Esophagus muscularis mucosa (tissue), 4 donors: ENCODE results near the gene SLC16A4. TPM values are rescaled to one million over a fixed set of nuclear protein-coding genes. Genes with fewer than 3 reads are reported as not detected.
A peak's percentile ranks its signal among the peaks of the same experiment; 100 is the strongest.

ENCODE experiments used
- DNase-seq: peaks from one replicate; pipeline ENCODE4 v3.0.0-alpha.2; 2017; ENCODE audit errors: extremely low spot score
- H3K27ac ChIP-seq, 4 donors: fragments of 200-600 bp; sonication (generic); replicated peaks in 1 of 4; 1 replicate in 3 of 4; 2 replicates in 1 of 4; pipeline ENCODE4 v1.5.1; 2016 to 2019; ENCODE audit warnings: mild to moderate bottlenecking in 1 of 4
- H3K27me3 ChIP-seq, 4 donors: fragments of 200-600 bp; sonication (generic); one replicate each; pipeline versions ENCODE4 v1.5.1 to v1.6.0; 2016 to 2019
- H3K36me3 ChIP-seq, 4 donors: fragments of 200-600 bp; sonication (generic); one replicate each; pipeline ENCODE4 v1.5.1; 2016 to 2019
- H3K4me1 ChIP-seq, 4 donors: fragments of 200-600 bp; sonication (generic); one replicate each; pipeline ENCODE4 v1.5.1; 2016 to 2019
- H3K4me3 ChIP-seq, 4 donors: fragments of 200-600 bp; sonication (generic); 1 replicate in 2 of 4; 2 replicates in 2 of 4; pipeline ENCODE4 v1.5.1; 2016 to 2019; ENCODE audit warnings: mild to moderate bottlenecking in 4 of 4, moderate library complexity in 1 of 4
- H3K9me3 ChIP-seq, 4 donors: fragments of 200-600 bp; sonication (generic); 1 replicate in 3 of 4; 2 replicates in 1 of 4; pipeline ENCODE4 v1.5.1; 2016 to 2019
- EP300 ChIP-seq: sonication (generic); formaldehyde crosslinking; IDR thresholded peaks from one replicate; pipeline ENCODE4 v1.6.1; 2017; ENCODE audit warnings: antibody characterized with exemption
- POLR2A ChIP-seq: fragments of 450-650 bp; IDR thresholded peaks from one replicate; pipeline ENCODE4 v1.6.1; 2017; ENCODE audit warnings: antibody characterized with exemption, moderate library complexity, mild to moderate bottlenecking, low read depth
- POLR2AphosphoS5 ChIP-seq, 2 donors: sonication (generic); formaldehyde crosslinking; IDR thresholded peaks; one replicate each; pipeline ENCODE4 v1.6.1; 2017; ENCODE audit warnings: antibody characterized with exemption in 2 of 2
- WGBS: methylation state at CpG from one replicate; pipeline ENCODE4 v1.1.5; 2018; 5-methylcytosine and 5-hydroxymethylcytosine counted together
- intact Hi-C: fragments of 100-400 bp; cut with DNase I; formaldehyde crosslinking; loops from one replicate; pipeline ENCODE4 v1.15.1; 2023
- total RNA-seq, 4 donors: library from RNA; depleted of rRNA; stranded (reverse); fragments of >200 nt; gene quantifications; one replicate each; pipeline versions ENCODE4 v1.1.0 to v1.2.1, GENCODE V29; 2016
- TF ChIP-seq, protein P1 (sequence below), 3 experiments: fragments of 200-600 bp in 2 of 3; fragments of 450-650 bp in 1 of 3; sonication (generic) in 2 of 3; IDR thresholded peaks; one replicate each; pipeline ENCODE4 v1.5.1; 2017 to 2019; ENCODE audit warnings: antibody characterized with exemption in 3 of 3, mild to moderate bottlenecking in 2 of 3, moderate library complexity in 1 of 3

SLC16A4 gene
- total RNA-seq, 4 donors from 2014 or later: 5.8 to 8.8 (median 8.4) TPM

GRCh38 chr1:110344152-110344551 is 46.7 kb downstream of the SLC16A4 start:
- 70% methylated on average over 3 of the region's 3 CpGs for WGBS
- Histone ChIP-seq H3K4me3 (peak overlapping the region in 1 of 4 donors; percentile 8), H3K36me3 (peaks cover 0 to 50% (median 33%) of the 10 kb centered on the region in 4 donors), H3K27ac (no peak overlapping the region), H3K27me3 (no peaks in the 10 kb centered on the region), H3K4me1 (peaks cover 71 to 93% (median 92%) of the 10 kb centered on the region in 4 donors), H3K9me3 (no peaks in the 10 kb centered on the region)
- no peak for DNase-seq
- intact Hi-C loops: loop anchor here (5.0 kb wide), 2 partner anchors 48 to 63 kb away; partner anchors contain the start of genes LAMTOR5 and SLC16A4
- TF ChIP-seq EP300 (no peak), POLR2A (no peak), POLR2AphosphoS5 (IDR thresholded peaks at IDR 0.05) (no peak)
- TF ChIP-seq, protein P1, sequence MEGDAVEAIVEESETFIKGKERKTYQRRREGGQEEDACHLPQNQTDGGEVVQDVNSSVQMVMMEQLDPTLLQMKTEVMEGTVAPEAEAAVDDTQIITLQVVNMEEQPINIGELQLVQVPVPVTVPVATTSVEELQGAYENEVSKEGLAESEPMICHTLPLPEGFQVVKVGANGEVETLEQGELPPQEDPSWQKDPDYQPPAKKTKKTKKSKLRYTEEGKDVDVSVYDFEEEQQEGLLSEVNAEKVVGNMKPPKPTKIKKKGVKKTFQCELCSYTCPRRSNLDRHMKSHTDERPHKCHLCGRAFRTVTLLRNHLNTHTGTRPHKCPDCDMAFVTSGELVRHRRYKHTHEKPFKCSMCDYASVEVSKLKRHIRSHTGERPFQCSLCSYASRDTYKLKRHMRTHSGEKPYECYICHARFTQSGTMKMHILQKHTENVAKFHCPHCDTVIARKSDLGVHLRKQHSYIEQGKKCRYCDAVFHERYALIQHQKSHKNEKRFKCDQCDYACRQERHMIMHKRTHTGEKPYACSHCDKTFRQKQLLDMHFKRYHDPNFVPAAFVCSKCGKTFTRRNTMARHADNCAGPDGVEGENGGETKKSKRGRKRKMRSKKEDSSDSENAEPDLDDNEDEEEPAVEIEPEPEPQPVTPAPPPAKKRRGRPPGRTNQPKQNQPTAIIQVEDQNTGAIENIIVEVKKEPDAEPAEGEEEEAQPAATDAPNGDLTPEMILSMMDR (IDR thresholded peaks at IDR 0.05): no peak

GRCh38 chr1:110343249-110343648 is 47.6 kb downstream of the SLC16A4 start:
- no peak for DNase-seq
- Histone ChIP-seq H3K9me3 (no peaks in the 10 kb centered on the region), H3K27me3 (no peaks in the 10 kb centered on the region), H3K4me1 (peaks cover 62 to 84% (median 83%) of the 10 kb centered on the region in 4 donors), H3K27ac (no peak overlapping the region), H3K4me3 (peak overlapping the region in 1 of 4 donors; percentile 6), H3K36me3 (peaks cover 0 to 47% (median 33%) of the 10 kb centered on the region in 4 donors)
- intact Hi-C loops: loop anchor here (5.0 kb wide), 2 partner anchors 49 to 64 kb away; partner anchors contain the start of genes LAMTOR5 and SLC16A4
- TF ChIP-seq POLR2AphosphoS5 (IDR thresholded peaks at IDR 0.05): no peak
- TF ChIP-seq, protein P1 (IDR thresholded peaks at IDR 0.05): no peak
- WGBS: 49% methylated on average over 2 of the region's 2 CpGs

DNA sequence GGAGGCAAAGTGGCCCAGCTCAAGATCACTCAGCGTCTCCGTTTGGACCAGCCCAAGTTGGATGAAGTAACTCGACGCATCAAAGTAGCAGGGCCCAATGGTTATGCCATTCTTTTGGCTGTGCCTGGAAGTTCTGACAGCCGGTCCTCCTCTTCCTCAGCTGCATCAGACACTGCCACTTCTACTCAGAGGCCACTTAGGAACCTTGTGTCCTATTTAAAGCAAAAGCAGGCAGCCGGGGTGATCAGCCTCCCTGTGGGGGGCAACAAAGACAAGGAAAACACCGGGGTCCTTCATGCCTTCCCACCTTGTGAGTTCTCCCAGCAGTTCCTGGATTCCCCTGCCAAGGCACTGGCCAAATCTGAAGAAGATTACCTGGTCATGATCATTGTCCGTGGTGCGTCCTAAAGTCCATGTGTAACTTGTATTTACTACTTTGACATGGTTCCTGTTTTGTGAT is 48.9 kb downstream of the SLC16A4 start:
- H3K9me3 ChIP-seq: no peaks in the 10 kb centered on the region
- H3K4me1 ChIP-seq: peaks cover 50 to 79% (median 77%) of the 10 kb centered on the region in 4 donors
- H3K27ac ChIP-seq: no peak overlapping the region
- intact Hi-C loops: loop anchor here (5.0 kb wide), 2 partner anchors 50 to 65 kb away; partner anchors contain the start of genes LAMTOR5 and SLC16A4
- TF ChIP-seq EP300 (no peak), POLR2A (no peak), POLR2AphosphoS5 (IDR thresholded peaks at IDR 0.05) (no peak)
- TF ChIP-seq, protein P1 (IDR thresholded peaks at IDR 0.05): no peak
- WGBS: 59% methylated on average over 7 of the region's 9 CpGs
- H3K4me3 ChIP-seq: peak overlapping the region in 2 of 4 donors; percentile 0 to 6
- H3K27me3 ChIP-seq: no peaks in the 10 kb centered on the region
- DNase-seq: no peak
- peaks cover 0 to 36% (median 27%) of the 10 kb centered on the region in 4 donors for H3K36me3 ChIP-seq

DNA sequence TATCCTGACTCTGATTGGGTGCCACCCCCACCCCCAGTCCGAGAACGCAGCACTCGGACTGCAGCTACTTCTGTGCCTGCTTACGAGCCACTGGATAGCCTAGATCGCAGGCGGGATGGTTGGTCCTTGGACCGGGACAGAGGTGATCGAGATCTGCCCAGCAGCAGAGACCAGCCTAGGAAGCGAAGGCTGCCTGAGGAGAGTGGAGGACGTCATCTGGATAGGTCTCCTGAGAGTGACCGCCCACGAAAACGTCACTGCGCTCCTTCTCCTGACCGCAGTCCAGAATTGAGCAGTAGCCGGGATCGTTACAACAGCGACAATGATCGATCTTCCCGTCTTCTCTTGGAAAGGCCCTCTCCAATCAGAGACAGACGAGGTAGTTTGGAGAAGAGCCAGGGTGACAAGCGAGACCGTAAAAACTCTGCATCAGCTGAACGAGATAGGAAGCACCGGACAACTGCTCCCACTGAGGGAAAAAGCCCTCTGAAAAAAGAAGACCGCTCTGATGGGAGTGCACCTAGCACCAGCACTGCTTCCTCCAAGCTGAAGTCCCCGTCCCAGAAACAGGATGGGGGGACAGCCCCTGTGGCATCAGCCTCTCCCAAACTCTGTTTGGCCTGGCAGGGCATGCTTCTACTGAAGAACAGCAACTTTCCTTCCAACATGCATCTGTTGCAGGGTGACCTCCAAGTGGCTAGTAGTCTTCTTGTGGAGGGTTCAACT is 49.5 kb downstream of the SLC16A4 start:
- TF ChIP-seq EP300 (no peak), POLR2A (no peak), POLR2AphosphoS5 (IDR thresholded peaks at IDR 0.05) (no peak)
- TF ChIP-seq, protein P1 (IDR thresholded peaks at IDR 0.05): no peak
- Histone ChIP-seq H3K4me1 (peaks cover 50 to 75% (median 71%) of the 10 kb centered on the region in 4 donors), H3K36me3 (peaks cover 0 to 30% (median 21%) of the 10 kb centered on the region in 4 donors), H3K4me3 (peak overlapping the region in 3 of 4 donors; percentile 0 to 80 (median 6)), H3K27ac (peak overlapping the region in 1 of 4 donors; percentile 96), H3K9me3 (no peaks in the 10 kb centered on the region), H3K27me3 (no peaks in the 10 kb centered on the region)
- intact Hi-C loops: loop anchor here (5.0 kb wide), 2 partner anchors 51 to 66 kb away; partner anchors contain the start of genes LAMTOR5 and SLC16A4
- no peak for DNase-seq
- 84% methylated on average over 24 of the region's 27 CpGs for WGBS
